Hippocampal formation (tissue), 2 donors: ENCODE data around the gene BCDIN3D.

Source experiments
- DNase-seq, 2 donors: peaks; one replicate each; lab custom pipeline; 2025; lab: John Stamatoyannopoulos, UW

BCDIN3D gene

GRCh38 chr12:49821373-49822287 lies 21.3 kb downstream of the BCDIN3D start:
- no peak for DNase-seq

- no peak for DNase-seq
Measured at GRCh38 chr12:49819786-49820185, 23.1 kb downstream of the BCDIN3D start.

- no peak for DNase-seq
Measured at GRCh38 chr12:49818241-49818895, 24.5 kb downstream of the BCDIN3D start.

- no peak for DNase-seq
Measured at GRCh38 chr12:49813131-49813530, 29.8 kb downstream of the BCDIN3D start.

GRCh38 chr12:49811961-49812401 lies 30.9 kb downstream of the BCDIN3D start:
- DNase-seq, result no peak

GRCh38 chr12:49811136-49811535 lies 31.8 kb downstream of the BCDIN3D start:
- peak in 1 of 2 donors; percentile 5 for DNase-seq

- peak; percentile 25 to 28 for DNase-seq
Measured at GRCh38 chr12:49809906-49810389, 33.0 kb downstream of the BCDIN3D start.

- peak in 1 of 2 donors; percentile 17 for DNase-seq
Measured at GRCh38 chr12:49809381-49809905, 33.5 kb downstream of the BCDIN3D start.

GRCh38 chr12:49808686-49809380 lies 34.1 kb downstream of the BCDIN3D start:
- peak; percentile 51 to 52 for DNase-seq

GRCh38 chr12:49807991-49808580 lies 34.8 kb downstream of the BCDIN3D start:
- no peak for DNase-seq

- DNase-seq, result no peak
Measured at GRCh38 chr12:49806877-49807276, 36.0 kb downstream of the BCDIN3D start.

- DNase-seq, result no peak
Measured at GRCh38 chr12:49806321-49806813, 36.5 kb downstream of the BCDIN3D start.

- DNase-seq, result no peak
Measured at GRCh38 chr12:49805409-49805808, 37.5 kb downstream of the BCDIN3D start.

GRCh38 chr12:49804821-49805220 lies 38.1 kb downstream of the BCDIN3D start:
- no peak for DNase-seq

- no peak for DNase-seq
Measured at GRCh38 chr12:49803693-49804450, 39.0 kb downstream of the BCDIN3D start.

- DNase-seq, result no peak
Measured at GRCh38 chr12:49801141-49802063, 41.5 kb downstream of the BCDIN3D start.

- DNase-seq, result no peak
Measured at GRCh38 chr12:49800421-49801140, 42.3 kb downstream of the BCDIN3D start.

- DNase-seq, result no peak
Measured at GRCh38 chr12:49798934-49799333, 44.0 kb downstream of the BCDIN3D start.

- no peak for DNase-seq
Measured at GRCh38 chr12:49798248-49798647, 44.7 kb downstream of the BCDIN3D start.
